CD4-positive, alpha-beta T cell treated with Interleukin-2 at 100 ng/mL for 4 hours (primary cell): ENCODE data around the gene TFIP11.

ENCODE experiments used
- DNase-seq: peaks from one replicate; pipeline ENCODE4 v3.0.0-alpha.2; 2020; ENCODE audit warnings: low spot score

TFIP11 gene

GRCh38 chr22:26479043-26479791, 33.1 kb downstream of the TFIP11 start:
- DNase-seq = no peak

DNA sequence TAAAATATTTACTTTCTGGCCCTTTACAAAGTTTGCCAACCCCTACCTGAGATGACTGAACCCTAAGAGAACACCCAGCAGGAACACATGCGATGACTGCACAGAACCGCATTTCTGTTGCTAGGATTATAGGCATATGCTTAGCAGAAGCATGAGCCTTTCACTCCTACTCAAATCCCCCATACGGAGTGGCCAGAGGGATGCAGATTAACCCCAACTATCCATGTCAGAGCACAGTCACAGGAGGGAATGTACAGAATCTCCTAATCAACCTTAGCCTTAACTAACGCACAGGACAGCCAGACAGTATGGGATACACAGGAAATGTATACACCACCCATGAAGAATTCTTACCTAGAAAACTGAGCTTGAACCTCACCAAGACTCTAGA, 34.9 kb downstream of the TFIP11 start:
- DNase-seq = no peak

- DNase-seq = no peak
These were observed 35.5 kb downstream of the TFIP11 start for GRCh38 chr22:26476705-26477340.

- DNase-seq = no peak
These were observed 37.6 kb downstream of the TFIP11 start for GRCh38 chr22:26474682-26475081.

DNA sequence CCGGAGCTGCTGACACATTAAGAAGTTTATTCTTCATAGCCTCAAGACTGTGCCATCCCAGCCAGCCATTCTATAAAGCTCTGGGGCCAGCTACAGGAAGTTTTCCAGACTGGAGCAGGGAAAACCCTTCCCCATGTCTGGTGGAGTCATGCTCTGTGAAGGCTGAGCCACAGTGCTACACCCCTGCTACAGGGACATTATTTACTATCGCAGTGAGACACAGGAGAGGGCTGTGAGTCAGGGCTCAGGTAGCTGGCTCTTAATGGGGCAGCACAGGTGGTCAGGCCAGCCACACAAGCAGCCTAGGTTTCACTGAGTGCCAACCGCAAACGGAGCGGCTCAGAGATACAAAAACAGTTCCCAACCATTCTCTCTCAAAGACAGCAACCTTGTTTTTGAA, 40.8 kb downstream of the TFIP11 start:
- no peak for DNase-seq

DNA sequence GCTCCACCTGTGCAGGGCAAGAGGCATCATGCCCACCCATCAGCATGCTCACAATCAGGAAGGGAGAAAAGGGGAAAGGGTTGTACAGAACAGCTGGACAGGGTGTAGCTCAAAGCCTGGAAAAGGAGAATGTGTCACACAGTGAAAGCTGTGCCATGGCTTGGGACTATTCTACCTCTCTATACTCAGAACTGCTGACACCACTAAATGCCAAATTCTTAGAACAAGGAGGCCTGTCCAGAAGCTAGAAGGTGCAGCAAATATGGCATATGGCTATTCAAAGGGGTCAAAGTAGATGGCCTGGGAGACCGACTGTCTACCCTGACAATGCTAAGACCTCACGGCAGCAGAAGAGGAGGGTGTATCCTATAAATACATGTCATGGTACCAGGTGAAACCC, 41.5 kb downstream of the TFIP11 start:
- no peak for DNase-seq

- no peak for DNase-seq
These were observed 46.1 kb downstream of the TFIP11 start for GRCh38 chr22:26466196-26466595.

DNA sequence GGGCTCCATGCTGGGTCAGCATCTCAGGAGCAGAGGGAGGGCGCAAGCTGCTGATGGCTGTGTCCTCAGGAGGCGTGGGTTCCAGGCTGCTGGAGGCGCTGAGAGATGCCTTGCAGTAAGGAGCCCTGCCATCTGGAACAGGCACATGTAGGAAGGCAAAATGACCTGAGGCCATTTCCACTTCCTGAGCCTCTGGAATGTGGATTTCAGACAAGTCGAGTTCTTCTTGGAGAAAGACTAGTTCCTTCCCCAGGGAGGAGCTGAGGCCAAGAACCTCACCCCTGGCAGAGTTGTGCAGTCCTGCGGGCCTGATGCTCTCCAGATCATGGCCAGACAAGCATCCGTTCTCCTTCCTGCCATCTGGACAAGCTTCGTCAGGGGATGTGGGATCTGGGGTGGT, 48.0 kb downstream of the TFIP11 start:
- no peak for DNase-seq

GRCh38 chr22:26463688-26464087, 48.6 kb downstream of the TFIP11 start:
- DNase-seq = no peak

GRCh38 chr22:26463101-26463661, 49.1 kb downstream of the TFIP11 start:
- no peak for DNase-seq

DNA sequence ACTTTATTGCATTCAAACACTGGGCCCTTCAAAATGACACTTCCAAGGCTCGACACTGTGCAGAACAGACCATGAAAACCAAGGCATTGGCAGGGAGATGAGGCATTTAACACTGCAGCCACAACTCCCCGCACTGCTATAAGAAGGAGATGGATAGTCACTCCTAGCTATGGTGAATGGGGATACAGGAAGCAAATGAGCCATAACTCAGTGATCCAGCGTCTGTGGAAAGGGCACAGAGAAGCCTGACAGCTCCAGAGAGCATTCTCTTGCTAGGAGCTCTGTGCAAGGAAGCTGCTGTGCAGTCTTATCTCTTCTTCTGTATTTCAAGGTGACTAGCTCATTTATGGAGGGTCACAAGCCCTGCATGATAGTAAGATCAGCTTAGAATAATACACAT, 49.6 kb downstream of the TFIP11 start:
- DNase-seq = no peak

DNA sequence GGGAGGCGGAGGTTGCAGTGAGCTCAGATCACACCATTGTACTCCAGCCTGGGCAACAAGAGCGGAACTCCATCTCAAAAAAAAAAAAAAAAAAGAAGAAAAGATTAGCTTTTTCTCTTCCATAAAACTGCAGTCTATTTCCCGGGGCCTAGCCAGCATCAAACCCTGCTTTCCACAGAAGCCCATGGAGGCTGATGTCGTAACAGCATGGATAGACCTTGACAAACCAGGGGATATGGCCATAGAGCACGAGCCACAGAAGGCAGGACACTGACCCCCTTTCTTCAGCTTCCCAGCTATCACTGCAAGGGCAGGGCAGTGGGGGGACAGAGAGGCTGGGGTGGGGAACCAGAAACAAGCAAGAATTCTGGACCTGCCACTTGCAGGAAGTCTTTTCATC, 50.2 kb downstream of the TFIP11 start:
- DNase-seq = no peak

DNA sequence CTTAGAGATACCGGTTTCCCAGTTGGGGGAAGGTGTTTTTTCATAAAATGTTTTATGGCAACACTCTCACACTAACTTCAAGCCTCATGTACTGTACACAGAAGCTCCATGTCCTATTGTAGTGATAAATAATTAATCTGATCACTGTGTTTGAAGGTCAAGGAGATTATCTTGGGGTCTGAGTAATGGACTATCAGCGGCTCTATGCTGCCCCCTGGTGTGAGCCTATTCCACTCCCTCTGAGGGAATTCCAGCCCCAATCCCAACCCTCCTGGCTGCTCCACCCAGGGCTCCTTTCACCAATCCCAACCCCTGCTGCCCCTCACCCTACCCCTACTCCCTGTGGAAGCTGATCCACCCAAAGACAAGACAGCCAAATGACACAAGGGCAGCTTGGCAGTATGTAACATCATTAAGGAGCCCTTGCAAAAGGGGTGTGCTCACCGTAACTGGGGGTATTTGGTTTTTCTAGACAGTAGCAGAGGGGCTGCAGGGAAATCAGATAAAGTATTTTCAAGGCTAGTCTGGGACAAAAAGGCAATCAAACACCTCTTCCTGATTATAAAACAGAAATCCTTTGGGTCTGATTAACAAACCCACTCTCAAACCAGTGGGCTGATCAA, 51.0 kb downstream of the TFIP11 start:
- DNase-seq = peak; percentile 44

GRCh38 chr22:26460202-26460601, 52.1 kb downstream of the TFIP11 start:
- no peak for DNase-seq

DNA sequence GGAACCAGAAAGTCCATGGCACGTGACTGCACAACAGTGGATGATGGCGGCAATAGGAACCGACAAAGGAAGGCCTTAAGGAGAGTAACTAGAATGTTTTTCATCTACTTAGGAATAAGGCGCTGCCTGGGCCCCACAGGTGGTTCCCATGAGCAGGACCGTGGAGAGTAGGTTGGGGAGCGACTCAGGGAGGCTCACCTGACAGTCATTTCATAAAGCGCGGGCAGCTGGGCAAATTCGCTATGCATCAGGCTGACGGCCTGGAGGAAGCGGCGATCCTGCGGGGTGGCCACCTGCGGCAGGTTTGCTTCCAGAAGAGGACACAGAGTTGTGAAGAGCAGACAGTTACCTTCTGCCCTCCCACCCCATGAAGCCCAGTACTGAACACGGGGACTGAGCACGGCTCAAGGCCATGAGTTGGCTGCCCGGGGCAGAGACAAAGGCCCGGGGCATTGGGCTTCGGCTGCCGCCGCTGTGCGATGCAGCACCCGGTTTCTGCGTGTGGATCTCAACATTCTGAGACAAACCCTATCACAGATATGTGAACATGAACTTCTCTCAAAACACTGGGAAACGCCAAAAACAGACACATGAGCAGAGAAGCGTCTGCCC, 54.5 kb downstream of the TFIP11 start:
- no peak for DNase-seq

DNA sequence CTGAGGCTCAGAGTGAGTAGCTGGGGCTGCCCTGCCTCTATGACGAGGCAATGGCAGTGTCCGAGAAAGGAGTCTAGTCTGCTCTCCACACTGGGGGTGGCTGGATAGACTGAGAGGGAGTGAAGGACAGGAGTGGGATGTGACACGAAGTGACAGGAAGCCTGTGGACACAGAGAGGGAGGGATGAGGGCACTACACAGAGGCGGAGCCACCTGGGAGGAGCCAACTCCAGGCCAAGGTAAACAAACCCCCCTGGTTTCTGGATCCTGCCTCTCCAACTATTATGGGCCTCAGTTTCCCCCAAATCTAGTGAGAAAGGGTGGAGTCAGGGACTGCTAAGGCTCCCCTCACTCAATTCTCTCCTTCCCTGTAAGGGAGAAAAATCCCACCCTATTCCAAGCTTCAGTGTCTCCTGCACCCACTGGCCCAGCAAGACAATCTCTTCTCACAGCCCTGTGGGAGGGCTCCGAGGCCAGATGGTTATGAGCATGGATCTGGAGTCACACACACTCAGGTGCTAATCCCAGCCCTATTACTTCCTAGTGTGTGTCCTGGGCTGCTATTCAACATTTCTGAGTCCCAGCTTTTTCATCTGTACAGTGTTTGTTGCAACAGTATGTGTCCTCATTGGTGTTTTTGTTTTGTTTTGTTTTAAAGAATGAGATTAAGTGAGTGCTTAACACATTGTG, 58.3 kb downstream of the TFIP11 start:
- DNase-seq = no peak

DNA sequence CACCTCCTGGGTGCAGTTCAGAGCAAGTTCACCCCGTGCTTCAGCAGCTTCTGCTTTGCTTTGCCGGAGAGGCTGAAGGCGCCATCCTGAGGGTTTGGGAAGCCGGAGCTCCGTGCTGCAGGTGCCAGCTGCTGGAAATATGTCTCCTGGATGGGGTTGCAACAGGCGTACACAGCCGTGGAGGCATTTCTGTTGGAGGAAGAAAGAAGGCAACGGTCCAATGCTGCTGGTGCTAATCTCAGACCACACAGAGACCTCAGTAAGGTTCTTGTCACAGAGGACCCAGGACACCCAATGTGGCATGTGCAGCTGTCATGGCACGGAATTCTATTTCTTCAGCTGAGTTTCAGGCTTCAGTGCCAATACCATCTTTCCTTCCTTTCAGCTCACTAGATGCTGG, 59.1 kb downstream of the TFIP11 start:
- no peak for DNase-seq

DNA sequence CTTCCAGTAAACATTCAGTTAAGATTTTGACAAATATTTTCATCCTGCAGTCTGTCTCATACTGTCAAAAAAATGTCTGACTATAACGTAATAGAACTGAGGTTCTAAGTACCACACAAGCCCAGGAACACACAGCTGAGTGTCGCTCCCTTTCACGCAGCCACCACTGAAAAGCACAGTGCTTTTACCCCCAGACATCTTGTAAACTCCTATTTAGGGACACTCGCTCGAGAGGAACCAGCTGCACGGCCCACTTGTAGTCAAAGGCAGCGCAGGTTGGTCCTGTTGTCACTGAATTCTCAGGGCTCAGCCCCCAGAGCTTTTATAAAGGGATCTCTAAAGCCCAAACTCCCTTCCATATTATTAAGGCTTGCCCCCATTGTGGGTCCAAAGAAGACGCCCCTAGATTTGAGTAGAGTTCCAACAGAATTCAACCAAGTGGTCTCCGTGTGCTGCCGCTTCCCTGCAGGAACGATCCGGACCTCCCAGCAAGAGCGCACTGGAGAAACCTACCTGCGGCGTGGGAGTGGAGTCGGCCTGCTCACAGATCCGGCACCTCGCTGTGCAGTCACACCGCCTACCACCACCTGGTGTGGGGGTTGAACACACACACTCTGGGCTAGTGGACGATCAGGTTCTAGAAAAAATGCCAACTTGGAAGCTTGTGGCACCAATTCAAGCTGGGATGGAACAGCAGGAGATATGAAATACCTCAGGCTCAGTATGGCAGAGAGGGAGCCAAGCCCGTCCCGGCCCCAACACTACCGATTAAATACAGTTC, 59.8 kb downstream of the TFIP11 start:
- DNase-seq = no peak

DNA sequence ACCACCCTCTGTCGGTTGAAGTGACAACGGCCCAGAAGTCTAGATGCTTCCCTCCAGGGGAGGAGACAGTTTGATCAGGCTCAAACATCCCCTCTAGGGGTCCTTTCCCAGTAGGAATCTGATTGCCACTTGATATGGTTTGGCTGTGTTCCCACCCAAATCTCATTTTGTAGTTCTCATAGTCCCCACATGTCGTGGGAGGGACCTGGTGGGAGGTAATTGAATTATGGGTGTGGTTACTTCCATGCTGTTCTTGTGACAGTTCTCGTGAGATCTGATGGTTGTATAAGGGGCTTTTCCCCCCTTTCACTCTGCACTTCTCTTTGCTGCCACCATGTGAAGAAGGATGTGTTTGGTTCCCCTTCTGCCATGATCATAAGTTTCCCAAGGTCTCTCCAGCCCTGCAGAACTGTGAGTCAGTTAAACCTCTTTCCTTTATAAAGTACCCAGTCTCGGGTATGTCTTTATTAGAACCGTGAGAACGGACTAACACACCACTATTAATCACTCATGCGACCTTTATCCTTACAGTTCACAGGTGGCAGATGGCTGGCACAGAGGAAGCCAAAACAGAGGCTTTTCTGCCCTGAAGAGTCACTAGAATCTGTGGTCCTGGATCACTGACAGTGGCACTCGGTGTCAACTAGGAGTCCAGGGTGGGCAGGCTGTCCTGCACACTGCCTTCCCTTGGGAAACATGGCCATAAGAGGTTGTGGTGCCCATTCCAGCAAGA, 61.7 kb downstream of the TFIP11 start:
- no peak for DNase-seq

DNA sequence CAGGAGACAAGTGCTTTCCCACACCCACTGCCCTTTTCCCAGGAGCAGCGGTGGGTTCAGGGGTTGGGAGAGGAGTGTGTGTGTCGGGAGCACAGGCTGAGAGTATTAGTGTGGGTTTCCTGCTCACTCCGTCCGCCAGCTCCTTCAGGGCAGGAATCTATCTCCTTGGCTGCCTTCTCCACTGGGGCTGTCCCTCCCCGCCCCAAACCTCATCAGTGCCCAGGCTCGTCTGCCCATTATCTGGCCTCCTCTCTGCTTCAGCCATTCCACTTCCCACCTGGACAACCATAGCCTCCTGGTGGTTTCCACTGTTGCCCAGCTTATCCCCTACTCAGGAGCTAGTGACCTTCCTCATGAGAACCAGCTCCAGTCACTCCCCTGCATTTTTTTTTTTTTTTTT, 63.3 kb downstream of the TFIP11 start:
- no peak for DNase-seq

DNA sequence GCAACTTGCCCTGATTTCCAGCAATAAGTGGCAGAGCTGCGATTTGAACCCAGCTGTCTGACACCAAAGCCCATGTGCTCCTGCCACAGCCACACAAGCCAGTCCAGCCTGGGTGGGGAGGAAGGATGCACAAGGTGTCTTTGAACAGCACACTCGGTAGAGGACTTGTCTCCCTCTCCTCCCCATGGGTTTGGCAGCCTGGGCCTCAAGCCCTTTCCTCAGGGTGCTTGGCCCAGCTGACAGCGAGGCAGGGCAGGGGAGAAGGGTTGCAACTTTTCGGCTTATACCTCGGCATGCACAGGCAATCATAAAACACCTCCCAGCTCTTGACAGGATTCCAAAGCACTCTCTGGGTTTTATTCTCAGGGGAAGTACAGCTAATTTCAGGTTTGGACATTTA, 63.9 kb downstream of the TFIP11 start:
- DNase-seq = no peak
